Vagina (tissue), 2 donors: ENCODE data around the gene CNIH3. TPM values are rescaled to one million over a fixed set of nuclear protein-coding genes. Genes with fewer than 3 reads are reported as not detected.
"Not testable (repeated sequence)": the region's sequence is repeated elsewhere in the genome, so short reads cannot be mapped to it uniquely, and the experiment has no call there.

Experiments used
- DNase-seq, 2 donors: peaks; one replicate each; pipeline ENCODE4 v3.0.0-alpha.2; 2017; ENCODE audit errors: extremely low spot score in 2 of 2
- H3K27ac ChIP-seq: fragments of 200-600 bp; sonication (generic); one replicate; pipeline ENCODE4 v1.5.1; 2019
- H3K27me3 ChIP-seq: fragments of 200-600 bp; sonication (generic); one replicate; pipeline ENCODE4 v1.5.1; 2019
- H3K36me3 ChIP-seq, 2 donors: fragments of 200-600 bp; sonication (generic); one replicate each; pipeline ENCODE4 v1.5.1; 2017 to 2019
- H3K4me1 ChIP-seq: fragments of 200-600 bp; sonication (generic); one replicate; pipeline ENCODE4 v1.5.1; 2019
- H3K4me3 ChIP-seq, 2 donors: fragments of 200-600 bp; sonication (generic); 1 replicate in 1 of 2; 2 replicates in 1 of 2; pipeline ENCODE4 v1.5.1; 2016 to 2019
- H3K9me3 ChIP-seq: fragments of 200-600 bp; sonication (generic); one replicate; pipeline ENCODE4 v1.5.1; 2019
- POLR2A ChIP-seq, 2 donors: fragments of 450-650 bp; IDR thresholded peaks; one replicate each; pipeline ENCODE4 v1.6.1; 2017; ENCODE audit warnings: antibody characterized with exemption in 2 of 2, mild to moderate bottlenecking in 2 of 2, moderate library complexity in 2 of 2
- POLR2AphosphoS5 ChIP-seq, 2 donors: sonication (generic); formaldehyde crosslinking; IDR thresholded peaks; one replicate each; pipeline ENCODE4 v1.9.0; 2017; ENCODE audit warnings: antibody characterized with exemption in 2 of 2, mild to moderate bottlenecking in 2 of 2, low read depth in 1 of 2; ENCODE audit not compliant: insufficient read depth in 1 of 2
- intact Hi-C: fragments of 100-400 bp; cut with DNase I; formaldehyde crosslinking; loops from one replicate; pipeline ENCODE4 v1.15.1; 2023
- total RNA-seq: library from RNA; depleted of rRNA; stranded (reverse); fragments of >200 nt; gene quantifications from one replicate; pipeline ENCODE4 v1.2.3, GENCODE V29; 2016
- TF ChIP-seq, protein P1 (sequence below), 3 experiments: fragments of 450-650 bp in 2 of 3; fragments of 200-600 bp in 1 of 3; sonication (generic) in 1 of 3; IDR thresholded peaks; one replicate each; pipeline ENCODE4 v1.5.1; 2017 to 2019; ENCODE audit warnings: antibody characterized with exemption in 3 of 3, mild to moderate bottlenecking in 2 of 3, moderate library complexity in 2 of 3

The CNIH3 gene
- total RNA-seq, result not detected

- no peaks in the 10 kb centered on the region for H3K36me3 ChIP-seq
These were observed at the start of gene CNIH3 for GRCh38 chr1:224615861-224616755. TSS of gene CNIH3 (plus strand) at chr1:224616317. CDS start at chr1:224617175, 858 bp downstream.

GRCh38 chr1:224566492-224566891 lies 49.6 kb upstream of the CNIH3 start:
- intact Hi-C loops, H3K27me3 ChIP-seq, H3K27ac ChIP-seq, H3K4me1 ChIP-seq, DNase-seq, H3K36me3 ChIP-seq, H3K4me3 ChIP-seq, H3K9me3 ChIP-seq: not testable (repeated sequence)

More at GRCh38 chr1:224615861-224616755, at the start of gene CNIH3:
- no peak for DNase-seq
- intact Hi-C loops, result no loop called here
- H3K4me3 ChIP-seq, result peak within 1 kb of the TSS; percentile 35 to 51
- H3K9me3 ChIP-seq, result no peaks in the 10 kb centered on the region
- H3K27me3 ChIP-seq, result no peaks in the 10 kb centered on the region
- H3K27ac ChIP-seq, result no peak within 1 kb of the TSS
- TF ChIP-seq POLR2AphosphoS5 (IDR thresholded peaks at IDR 0.05; ENCODE audit: insufficient read depth in 1 of 2, low read depth in 1 of 2) (no peak), POLR2A (IDR thresholded peaks at IDR 0.05) (no peak)
- H3K4me1 ChIP-seq, result peaks cover 21% of the 10 kb centered on the region

GRCh38 chr1:224569276-224569675 lies 46.8 kb upstream of the CNIH3 start:
- TF ChIP-seq POLR2AphosphoS5 (IDR thresholded peaks at IDR 0.05; ENCODE audit: insufficient read depth in 1 of 2, low read depth in 1 of 2) (no peak), POLR2A (IDR thresholded peaks at IDR 0.05) (no peak)
- TF ChIP-seq, protein P1, sequence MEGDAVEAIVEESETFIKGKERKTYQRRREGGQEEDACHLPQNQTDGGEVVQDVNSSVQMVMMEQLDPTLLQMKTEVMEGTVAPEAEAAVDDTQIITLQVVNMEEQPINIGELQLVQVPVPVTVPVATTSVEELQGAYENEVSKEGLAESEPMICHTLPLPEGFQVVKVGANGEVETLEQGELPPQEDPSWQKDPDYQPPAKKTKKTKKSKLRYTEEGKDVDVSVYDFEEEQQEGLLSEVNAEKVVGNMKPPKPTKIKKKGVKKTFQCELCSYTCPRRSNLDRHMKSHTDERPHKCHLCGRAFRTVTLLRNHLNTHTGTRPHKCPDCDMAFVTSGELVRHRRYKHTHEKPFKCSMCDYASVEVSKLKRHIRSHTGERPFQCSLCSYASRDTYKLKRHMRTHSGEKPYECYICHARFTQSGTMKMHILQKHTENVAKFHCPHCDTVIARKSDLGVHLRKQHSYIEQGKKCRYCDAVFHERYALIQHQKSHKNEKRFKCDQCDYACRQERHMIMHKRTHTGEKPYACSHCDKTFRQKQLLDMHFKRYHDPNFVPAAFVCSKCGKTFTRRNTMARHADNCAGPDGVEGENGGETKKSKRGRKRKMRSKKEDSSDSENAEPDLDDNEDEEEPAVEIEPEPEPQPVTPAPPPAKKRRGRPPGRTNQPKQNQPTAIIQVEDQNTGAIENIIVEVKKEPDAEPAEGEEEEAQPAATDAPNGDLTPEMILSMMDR (IDR thresholded peaks at IDR 0.05), result no peak
- no peak overlapping the region for H3K4me3 ChIP-seq
- no peaks in the 10 kb centered on the region for H3K36me3 ChIP-seq
- no peak overlapping the region for H3K27ac ChIP-seq
- H3K9me3 ChIP-seq, result no peaks in the 10 kb centered on the region
- intact Hi-C loops, result no loop called here
- H3K27me3 ChIP-seq, result no peaks in the 10 kb centered on the region
- peaks cover 9% of the 10 kb centered on the region for H3K4me1 ChIP-seq
- DNase-seq, result no peak

DNA sequence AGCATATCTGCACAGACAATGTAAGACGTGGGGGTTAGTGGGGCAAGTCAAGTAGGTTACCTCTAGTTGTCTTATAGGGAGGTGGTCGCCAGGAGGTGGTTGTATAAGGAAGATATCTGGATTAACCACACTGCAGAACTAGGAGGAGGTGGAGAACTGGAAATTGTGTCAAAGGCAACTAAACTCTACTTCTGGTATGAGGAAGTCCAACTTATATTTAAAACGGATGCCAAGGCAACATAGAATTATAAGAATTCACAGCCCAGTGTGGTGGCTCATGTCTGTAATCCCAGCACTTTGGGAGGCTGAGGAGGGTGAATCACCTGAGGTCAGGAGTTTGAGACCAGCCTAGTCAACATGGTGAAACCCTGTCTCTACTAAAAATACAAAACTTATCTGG lies 44.1 kb upstream of the CNIH3 start:
- not testable (repeated sequence) for H3K36me3 ChIP-seq, DNase-seq

DNA sequence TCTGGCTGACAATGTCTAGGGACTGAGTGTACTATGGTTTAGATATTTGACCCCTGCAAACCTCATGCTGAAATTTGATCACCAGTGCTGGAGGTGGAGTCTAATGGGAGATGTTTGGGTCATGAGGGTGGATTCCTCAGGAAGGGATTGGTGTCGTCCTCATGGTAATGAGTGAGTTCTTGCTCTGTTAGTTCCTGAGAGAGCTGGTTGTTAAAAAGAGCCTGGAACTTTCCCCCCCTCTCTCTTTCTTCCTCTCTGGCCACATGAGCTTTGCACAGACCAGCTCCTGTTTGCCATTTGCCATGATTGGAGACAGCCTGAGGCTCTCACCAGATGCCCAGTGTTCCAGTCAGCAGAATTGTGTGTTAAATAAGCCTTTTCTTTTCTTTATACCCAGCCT lies 36.6 kb upstream of the CNIH3 start:
- Histone ChIP-seq H3K27ac (no peak overlapping the region), H3K36me3 (no peaks in the 10 kb centered on the region), H3K27me3 (no peaks in the 10 kb centered on the region), H3K4me3 (no peak overlapping the region), H3K9me3 (no peaks in the 10 kb centered on the region), H3K4me1 (no peaks in the 10 kb centered on the region)
- no peak for DNase-seq
- TF ChIP-seq POLR2A (IDR thresholded peaks at IDR 0.05) (no peak), POLR2AphosphoS5 (IDR thresholded peaks at IDR 0.05; ENCODE audit: insufficient read depth in 1 of 2, low read depth in 1 of 2) (no peak)
- TF ChIP-seq, protein P1 (IDR thresholded peaks at IDR 0.05), result no peak
- intact Hi-C loops, result no loop called here

More for the DNA sequence above, 44.1 kb upstream of the CNIH3 start:
- H3K27me3 ChIP-seq, intact Hi-C loops, H3K4me3 ChIP-seq, H3K4me1 ChIP-seq, H3K27ac ChIP-seq, H3K9me3 ChIP-seq: not testable (repeated sequence)

- Histone ChIP-seq H3K27me3 (no peaks in the 10 kb centered on the region), H3K27ac (no peak overlapping the region), H3K4me1 (no peaks in the 10 kb centered on the region), H3K9me3 (no peaks in the 10 kb centered on the region), H3K4me3 (no peak overlapping the region), H3K36me3 (no peaks in the 10 kb centered on the region)
- TF ChIP-seq, protein P1 (IDR thresholded peaks at IDR 0.05), result no peak
- TF ChIP-seq POLR2AphosphoS5 (IDR thresholded peaks at IDR 0.05; ENCODE audit: insufficient read depth in 1 of 2, low read depth in 1 of 2) (no peak), POLR2A (IDR thresholded peaks at IDR 0.05) (no peak)
- no peak for DNase-seq
- intact Hi-C loops, result no loop called here
These were observed 36.1 kb upstream of the CNIH3 start for GRCh38 chr1:224580006-224580405.
